ENCODE results near the gene MTHFD2.

Gene MTHFD2

DNA sequence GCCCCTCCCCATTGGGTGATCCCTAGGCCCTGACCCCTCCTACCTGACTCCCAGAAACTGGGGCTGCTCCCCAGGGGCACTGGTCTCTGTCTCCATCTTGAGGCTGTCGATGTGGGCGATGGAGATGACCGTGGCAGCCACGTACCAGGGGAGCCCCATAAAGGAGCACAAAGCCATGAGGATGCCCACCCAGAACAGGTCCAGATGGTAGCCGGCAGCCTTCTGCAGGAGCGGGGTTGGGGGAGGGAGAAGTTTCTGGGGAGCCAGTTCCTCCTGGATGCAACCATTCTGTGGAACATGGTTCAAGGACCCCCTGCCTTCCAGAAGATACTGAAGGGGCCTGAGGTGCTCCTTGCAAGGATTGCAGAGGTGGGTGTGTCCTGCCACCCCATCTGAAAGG, 34.0 kb downstream of the MTHFD2 start:
- no peak for DNase-seq

DNA sequence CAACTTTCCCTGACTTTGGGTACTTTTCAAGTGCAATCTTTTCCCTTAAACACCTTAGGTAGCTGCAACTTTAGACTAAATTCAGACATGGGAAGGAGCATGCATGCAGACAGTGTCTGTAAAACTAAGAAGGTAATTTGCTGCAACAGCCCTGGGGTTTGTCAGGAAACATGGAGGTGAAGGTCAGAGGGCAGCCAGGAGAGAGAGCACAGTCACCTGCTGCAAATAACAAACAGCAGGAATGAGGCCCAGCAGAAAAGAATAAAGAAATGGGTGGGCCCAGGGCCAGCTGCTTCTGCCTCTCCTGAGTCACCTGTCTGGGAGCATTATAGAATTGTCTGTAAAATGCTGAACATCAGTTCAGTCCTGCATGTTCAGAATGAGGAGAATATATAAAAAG, 35.2 kb downstream of the MTHFD2 start:
- no peak for DNase-seq

DNA sequence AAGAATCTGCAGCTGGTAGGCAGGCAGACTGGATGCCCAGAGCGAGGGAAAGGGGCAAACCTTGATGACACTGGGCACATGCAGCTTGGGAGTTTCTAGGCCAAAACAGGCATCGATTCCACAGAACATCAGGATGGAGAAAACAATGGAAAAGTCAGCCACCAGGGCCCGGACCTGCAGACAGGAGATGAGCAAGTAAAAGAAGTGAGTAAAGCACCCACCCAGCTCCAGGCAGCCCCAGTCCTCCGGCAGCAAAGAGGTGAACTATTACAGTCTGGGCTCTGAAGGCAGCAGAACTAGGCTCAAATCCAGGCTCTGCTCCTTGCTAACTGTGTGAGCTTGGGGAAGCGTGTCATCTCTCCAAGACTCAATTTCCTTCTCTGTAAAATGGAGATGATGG, 36.6 kb downstream of the MTHFD2 start:
- no peak for DNase-seq

DNA sequence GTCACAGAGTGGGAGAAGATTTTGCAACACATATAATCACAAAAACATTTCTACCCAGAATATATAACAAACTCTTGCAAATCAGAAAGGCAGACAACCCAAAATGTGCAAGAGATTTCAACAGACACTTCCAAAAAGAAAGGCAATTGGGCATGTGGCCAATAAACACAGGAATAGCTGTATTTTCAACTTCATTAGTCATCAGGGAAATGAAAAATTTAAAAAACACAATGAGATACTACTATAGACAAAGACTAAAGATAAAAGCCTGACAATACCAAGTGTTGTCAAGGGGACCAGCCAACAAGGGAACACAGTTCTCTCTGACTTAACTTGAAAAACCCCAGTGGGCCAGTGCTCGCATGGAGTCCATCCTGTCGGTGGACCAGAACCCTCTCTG, 40.5 kb downstream of the MTHFD2 start:
- DNase-seq = no peak

DNA sequence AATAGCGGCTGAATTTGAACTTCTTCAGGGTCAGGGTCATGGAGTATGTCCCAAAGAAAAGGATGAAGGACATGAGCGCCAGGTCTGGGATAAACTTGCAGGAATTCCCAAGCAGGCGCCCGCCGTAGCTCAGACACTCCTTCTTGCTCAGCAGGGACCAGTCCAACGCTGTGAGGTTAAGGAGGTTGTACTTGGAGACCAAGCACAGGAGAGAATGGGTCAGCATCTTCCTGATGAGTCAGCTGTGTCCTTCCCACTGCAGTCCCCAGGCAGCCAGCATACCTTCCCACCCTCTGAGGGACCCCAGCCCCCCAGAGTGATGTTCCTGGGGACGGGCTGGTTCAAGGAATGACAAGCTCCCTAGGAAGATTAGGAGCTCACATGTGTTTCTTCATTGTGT, 40.9 kb downstream of the MTHFD2 start:
- DNase-seq = no peak

DNA sequence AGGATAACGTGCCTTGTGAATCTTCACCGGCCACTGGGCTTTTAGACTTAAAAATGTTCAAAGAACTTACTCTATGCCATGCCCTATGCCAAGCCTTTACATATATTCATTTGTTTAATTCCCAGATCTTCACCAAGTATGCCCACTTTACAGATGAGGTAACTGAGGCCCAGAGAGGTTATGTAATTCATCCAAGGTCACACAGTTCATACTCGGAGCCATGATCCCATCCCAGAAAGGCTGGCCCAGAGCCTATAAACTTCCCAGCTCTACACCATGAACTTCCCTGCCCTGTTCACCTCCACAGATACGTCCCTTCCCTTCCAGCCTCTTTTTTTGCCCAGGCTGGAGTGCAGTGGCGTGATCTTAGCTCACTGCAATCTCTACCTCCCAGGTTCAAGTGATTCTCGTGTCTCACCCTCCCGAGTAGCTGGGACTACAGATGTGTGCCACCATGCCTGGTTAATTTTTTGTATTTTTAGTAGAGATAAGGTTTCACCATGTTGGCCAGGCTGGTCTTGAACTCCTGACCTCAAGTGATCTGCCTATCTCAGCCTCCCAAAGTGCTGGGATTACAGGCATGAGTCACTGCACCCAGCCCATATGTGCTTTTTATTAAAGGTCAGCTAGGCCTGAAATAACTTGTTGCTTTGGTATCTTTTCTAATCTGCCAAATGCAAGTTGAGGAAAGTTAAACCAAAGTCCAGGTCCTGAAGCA, 44.1 kb downstream of the MTHFD2 start:
- DNase-seq = no peak

DNA sequence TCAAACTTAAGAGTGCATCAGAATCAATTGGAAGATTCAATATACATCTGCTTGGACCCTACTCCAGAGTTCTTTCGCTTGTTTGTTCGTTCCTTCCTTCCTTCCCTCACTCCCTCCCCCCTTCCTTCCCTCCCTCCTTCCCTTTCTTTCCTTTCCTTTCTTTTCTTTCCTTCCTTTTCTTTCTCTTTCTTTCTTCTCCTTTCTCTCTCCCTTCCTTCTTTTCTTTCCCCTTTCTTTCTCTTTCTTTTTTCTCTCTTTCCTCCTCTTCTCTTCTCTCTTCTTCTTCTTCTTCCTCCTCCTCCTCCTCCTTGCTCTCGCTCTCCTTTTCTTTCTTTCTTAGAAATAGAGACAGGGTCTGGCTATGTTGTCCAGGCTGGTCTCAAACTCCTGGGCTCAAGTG, 45.9 kb downstream of the MTHFD2 start:
- DNase-seq = no peak

DNA sequence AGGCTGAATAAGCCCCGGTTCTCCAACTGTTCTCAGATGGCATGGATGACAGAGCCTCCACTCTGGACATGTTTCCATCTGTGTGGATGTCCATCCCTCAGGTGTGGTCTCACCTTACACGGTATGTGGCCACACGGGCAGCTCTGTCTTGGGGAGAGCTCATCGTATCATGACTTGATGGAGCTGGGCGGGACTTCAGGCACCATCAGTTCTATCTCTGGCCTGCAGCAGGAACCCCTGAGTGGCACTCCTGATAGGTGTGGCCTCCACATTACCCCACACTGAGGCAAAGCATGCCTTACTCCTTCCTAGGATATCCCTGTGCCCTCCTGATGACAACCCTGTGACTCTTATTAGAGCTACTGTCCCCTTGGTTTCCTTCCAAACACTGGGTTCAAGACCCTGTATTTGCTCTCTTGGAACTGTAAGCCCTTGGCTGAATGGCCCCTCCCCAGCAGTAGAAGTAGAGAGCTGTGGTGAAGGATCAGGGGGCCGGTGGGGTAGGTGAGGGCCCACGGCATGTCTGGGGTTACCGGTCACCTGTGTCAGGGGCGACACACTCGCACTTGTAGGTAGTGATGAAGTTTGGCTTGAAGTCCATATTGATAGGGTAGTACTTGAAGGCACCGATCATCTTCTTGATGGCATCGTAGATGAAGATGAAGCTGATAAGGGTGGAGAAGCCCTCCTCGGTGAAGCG, 48.2 kb downstream of the MTHFD2 start:
- no peak for DNase-seq

DNA sequence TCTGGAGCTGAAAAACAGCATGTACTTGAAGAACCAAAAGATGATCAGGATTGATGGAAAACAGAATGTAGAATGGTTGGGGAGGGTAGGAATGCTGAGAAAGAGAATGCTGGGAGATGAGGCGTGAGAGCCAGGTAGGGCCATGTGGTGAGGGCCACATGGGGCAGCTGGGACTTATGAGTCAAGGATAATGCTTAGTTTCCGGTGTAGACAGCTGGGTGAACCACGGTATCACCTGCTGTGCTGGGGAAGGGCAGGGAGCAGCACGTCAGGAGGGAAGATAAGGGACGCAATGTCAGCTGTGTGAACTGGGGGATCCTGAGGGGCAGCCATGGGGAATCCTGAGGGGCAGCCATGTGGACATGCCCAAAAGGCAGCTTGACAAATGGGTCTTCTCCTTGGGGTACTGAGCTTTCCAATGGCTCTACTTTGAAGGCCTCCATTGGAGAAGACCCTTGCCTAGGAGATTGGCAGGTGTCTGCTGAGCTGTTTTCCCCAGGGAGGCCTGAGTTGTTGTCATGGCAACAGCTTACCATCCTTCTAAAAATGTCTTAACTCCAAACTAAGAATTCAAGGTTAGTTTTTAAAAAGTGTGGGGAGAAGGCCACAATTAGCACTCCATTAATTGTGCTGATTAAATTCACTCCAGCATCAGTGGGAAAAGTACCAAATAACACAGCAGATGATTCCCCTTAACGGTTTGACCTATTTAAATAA, 51.1 kb downstream of the MTHFD2 start:
- DNase-seq = no peak

DNA sequence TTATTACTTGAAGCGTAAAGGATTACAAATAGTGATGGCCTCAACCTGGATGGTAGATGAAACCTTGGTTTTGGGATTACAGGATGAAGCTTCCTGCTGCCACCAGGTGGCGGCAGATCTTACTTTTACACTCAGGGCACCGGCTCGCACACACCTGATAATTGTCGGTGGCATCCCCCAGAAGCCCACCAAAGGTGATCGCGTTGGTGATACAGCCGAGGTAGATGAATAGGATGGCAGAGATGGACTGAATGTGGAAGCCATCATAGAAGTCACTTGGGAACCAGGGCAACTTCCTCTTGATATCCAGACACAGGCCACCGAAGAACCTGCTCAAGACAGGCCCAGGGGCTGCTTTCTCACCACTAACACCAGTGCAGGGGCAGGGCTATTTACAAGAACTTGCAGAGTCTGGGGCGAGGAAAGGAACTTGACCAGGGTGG, 51.8 kb downstream of the MTHFD2 start:
- DNase-seq = peak; percentile 62 to 69

DNA sequence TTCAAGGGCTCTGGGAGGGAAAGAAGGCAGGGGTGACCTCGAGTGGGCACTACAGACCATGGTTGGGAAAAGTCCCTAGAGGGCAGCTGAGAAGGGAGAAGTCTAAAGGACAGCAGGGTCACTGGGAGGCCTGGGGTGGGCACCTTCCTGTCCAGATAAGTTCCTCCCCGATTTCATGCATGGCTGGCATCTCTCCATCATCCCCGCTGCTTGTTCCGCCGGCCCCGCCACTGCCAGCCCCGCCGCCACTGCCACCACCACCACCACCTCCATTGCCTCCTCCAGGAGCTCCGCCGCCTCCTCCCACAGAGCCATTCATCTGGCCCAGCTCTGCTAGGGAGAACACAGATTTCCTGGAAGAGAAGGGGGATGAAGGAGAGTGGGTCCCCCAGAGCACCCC, 53.6 kb downstream of the MTHFD2 start:
- no peak for DNase-seq

DNA sequence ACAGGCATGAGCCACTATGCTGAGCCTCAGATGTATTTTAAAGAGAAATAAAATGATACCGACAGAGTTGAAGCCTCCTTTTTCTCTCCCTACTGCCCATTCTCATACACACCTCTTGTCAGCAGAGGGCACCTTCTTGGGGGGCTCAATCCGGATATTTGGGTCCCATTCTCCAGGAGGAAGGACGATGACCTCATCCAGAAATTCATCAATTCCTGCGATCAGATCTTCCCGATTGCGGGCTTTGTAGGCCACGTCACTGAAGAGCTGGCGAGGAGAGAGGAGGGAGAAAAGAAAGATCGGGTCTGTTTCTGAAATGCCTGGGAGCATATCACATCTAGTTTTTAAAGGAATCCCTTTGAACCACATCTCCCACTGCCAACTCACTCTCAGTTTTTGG, 54.4 kb downstream of the MTHFD2 start:
- DNase-seq = no peak

DNA sequence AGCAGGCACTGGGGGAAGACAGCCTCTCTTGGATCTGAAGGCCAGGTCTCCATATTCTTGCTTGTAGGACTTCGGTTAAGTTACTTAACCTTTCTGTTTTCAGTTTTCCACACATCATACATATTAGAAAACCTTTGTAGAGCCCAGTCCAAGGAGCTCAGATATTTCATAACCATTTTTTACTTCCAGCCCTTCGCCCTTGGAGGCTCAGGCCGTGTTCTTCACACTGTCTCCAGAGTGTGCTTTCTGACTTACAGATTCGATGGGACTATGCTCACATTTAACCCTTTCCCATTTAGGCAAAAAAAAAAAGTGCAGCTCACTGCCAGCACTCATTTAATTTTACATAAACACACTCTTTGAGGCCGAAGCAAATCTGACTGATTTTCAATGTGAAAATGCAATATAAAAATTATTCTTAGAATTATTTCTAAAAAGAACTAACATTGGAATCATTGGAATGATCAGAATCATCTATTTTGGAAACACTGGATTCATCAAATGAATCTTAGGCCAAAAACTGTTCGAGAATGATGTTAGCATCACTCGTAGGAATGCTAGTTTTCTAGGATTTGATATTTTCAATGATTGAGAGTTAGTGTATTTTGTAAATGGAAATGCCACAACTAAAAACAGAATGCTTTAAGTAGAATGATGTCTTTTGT, 55.0 kb downstream of the MTHFD2 start:
- DNase-seq = no peak

DNA sequence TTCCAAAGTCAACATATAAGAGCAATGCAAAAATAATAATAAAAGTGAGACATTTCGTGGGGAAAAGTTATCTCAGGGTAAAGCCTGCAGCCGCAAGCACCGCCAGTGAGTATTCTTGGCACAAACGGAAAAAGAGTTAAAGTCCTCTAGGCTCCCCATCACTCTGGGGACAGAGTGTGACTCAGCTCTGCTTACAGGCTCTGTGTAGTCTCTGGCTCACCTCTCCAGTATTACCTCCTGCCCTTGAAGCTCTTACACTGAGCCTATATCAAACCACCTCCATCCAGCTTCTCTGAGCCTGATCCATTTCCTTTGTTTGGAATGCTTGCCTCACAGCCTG, 55.5 kb downstream of the MTHFD2 start:
- DNase-seq = no peak

DNA sequence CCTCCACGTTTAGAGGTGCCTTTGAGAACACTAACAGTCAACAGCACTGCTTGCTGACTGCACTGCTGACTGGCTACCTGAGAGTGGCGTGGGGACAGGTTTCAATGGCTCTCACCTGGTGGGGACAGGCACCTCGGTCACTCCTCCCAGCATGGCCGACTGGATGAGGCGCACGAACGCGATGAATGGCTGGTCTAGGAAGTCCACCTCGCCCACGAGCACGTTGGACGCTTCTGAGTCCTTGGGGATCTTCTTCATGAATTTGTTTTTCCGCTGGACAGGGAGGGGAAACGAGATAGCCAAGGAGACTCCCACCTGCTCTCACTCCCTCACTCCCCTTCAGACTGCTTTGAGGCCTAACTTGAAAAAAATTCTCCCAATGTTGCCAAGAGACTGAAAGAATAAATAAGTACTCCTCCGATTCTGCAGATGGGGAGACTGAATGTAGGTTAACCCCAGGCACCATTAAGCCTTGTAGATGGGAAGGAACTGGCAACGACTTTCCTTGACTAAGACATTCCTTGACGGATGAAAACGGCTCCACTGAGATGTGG, 57.3 kb downstream of the MTHFD2 start:
- DNase-seq = no peak

DNA sequence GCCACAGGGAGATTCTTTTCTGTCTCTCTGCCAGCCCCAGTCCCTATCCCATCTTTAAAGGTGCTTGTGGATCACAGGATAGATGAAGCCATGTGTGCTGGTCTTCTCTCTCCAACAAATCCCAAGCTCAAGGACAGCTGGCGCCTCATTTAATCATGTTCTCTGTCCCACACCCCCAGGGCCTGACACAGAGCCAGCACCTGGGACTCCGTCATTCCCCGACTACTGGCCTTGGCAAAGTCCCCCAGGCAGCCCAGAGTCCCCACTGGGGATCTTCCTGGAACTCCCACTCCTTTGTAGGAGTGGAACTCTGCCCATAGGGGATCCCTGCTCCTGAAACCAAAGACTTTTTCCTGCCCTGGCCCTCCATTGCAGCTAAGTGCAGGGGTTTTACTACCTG, 60.8 kb downstream of the MTHFD2 start:
- DNase-seq = no peak

DNA sequence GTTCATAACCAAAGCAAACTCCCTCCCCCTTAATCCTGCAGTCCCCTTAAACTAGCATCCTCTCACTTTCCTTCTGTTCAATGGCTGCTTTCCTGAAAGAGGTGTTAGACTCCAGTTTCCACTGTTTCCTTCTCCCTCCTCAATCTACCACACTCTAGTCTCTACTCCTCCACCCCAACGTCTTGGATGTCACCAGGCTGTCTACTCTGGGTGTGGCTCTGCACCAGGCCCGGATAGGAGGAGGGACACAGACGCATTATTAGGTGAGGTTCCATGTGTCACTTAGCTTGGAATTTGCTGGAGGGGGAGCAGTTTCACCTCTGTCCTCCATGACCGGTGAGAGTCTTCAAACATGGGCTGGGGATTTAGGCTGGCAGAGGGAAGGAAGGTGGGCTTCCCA, 61.3 kb downstream of the MTHFD2 start:
- no peak for DNase-seq

DNA sequence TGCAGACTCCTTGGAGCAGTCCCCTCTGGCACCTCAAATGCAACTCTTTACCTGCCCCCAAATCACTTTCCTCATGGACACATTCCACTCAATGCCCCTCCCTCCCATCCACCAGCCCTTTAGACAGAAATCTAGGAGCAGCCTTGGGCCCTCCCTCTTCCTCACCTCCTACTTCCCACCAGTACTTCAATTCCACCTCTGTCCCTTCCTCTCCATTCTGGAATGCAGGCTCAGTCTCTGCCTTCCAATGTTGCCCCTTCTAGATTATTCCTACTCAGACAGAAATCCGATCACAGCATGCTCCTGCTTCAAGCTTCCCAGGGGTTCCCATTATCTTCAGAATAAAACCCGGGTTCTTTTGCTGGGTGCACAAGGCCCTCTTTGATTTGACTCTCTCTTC, 62.1 kb downstream of the MTHFD2 start:
- DNase-seq = no peak

DNA sequence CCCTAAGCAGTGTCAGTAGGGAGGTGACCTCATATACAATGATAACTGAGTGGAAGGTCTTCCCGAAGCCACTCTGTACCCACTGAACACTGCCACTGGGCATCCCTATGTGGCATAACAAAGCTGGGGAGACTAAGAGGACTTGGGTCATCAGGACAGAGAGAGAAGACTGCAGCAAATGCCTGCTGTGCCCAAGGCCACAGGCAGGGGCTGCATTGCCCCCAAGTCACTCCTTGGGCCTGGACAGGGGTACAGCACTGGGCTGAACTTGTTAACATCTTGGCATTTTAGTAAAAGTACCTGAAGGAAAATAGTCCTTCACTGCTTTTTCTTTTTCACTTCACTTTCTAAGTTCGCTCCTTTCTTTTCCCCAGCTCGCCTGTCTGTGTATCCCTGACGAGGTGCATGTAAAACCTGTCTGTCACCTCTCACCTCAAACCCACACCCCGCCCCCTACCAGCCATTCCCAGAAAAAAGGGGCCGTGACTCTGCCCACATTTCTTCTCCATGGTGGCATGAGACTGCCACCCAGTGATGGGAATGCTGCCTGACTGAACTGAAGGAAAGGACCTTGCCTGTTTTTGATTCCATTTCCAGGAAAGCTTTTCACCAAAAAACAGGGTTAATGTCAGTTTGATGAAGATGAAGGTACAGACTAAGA, 62.9 kb downstream of the MTHFD2 start:
- DNase-seq = no peak

DNA sequence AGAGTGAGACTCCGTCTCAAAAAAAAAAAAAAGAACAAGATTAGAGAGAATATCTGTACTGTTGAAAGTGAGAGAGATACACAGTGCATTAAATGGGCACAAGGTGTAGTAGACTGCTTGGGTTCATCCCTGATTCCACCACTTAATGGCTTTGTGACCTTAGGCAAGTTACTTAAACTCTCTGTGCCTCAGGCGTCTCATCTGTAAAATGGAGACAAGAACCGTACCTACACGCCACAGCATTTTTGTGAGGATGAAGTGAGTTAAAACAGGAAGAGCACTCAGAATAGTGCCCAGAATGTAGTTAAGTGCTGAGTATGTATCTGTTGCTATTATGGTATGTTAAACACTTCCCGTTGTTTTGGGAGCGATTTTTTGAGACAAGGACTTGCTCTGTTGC, 64.3 kb downstream of the MTHFD2 start:
- DNase-seq = no peak

DNA sequence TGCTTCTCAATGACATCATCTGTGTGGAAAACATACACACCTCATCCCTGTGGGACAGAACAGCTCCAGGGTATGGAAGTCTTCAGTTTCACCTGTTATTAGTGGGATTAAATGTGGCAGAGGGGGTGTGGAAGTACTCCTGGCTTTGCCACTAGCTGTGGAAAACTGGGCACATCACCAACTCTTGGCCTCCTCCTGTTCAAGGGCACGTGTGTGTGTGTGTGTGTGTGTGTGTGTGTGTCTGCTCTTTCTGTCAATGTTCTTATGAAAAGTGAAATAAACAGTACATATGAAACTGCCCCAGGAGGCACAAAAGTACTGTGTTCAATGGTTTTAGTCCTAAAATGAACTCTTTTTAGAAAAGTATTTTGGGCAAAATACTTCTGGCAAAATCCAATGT, 65.9 kb downstream of the MTHFD2 start:
- DNase-seq = no peak

DNA sequence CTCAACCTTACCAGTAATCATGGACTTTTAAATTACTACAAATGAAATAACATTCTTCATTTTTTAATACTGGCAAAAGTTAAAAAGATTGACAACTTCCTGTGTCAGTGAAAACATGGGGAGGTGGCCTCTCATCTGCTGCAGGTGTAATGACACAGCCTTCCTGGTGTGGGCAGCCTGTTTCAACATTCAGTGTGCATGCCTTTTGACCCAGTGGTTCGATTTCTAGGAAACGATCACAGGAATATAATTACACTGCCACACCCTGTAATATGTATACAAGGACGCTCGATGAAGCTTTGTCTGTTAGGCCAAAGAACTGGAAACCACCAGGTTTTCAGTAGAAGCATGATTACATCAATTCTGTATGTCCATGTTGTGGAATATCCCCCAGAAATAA, 68.7 kb downstream of the MTHFD2 start:
- peak; percentile 54 to 59 for DNase-seq

All from activated T-cell treated with anti-CD3 and anti-CD28 coated beads, Interleukin-2, amount 50 U/mL, for 48 hours (primary cell).